Measurements from ENCODE around the gene TOPBP1. TPM values are rescaled to one million over a fixed set of nuclear protein-coding genes. Genes with fewer than 3 reads are reported as not detected.
A peak's percentile ranks its signal among the peaks of the same experiment; 100 is the strongest.

The TOPBP1 gene
- total RNA-seq, 1 experiment from 2014 or later: 51.5 TPM

GRCh38 chr3:133573629-133574194, 88.0 kb downstream of the TOPBP1 start, which contains the start of gene CDV3:
Gene CDV3, plus strand, starts transcription at chr3:133573686. Its CDS starts 359 bp downstream, at chr3:133574045.
- Mint-ChIP-seq H3K27me3 (ENCODE audit: low read depth) (no peaks in the 10 kb centered on the region), H3K27ac (peak within 1 kb of the TSS; percentile 92 to 97 (median 96)), H3K4me1 (peaks cover 34 to 36% of the 10 kb centered on the region in 2 experiments), H3K9me3 (no peaks in the 10 kb centered on the region), H3K36me3 (ENCODE audit: insufficient read depth in 1 of 3, low read depth in 3 of 3) (peaks cover 28 to 42% (median 37%) of the 10 kb centered on the region in 3 experiments; a peak in 6 of 7 replicates), H3K4me3 (peak within 1 kb of the TSS; percentile 90 to 97)
- H2AK5ac ChIP-seq (ENCODE audit: insufficient read length, low read length): no peak within 1 kb of the TSS
- H4K5ac ChIP-seq (ENCODE audit: insufficient read length, low read depth, low read length): no peak within 1 kb of the TSS
- H2BK15ac ChIP-seq (ENCODE audit: low read depth, low read length): no peak within 1 kb of the TSS; the same call in 1 of the 2 replicates
- H2AFZ ChIP-seq (ENCODE audit: low read length): no peak within 1 kb of the TSS
- no peaks in the 10 kb centered on the region for H3K23me2 ChIP-seq (ENCODE audit: insufficient read length, low read depth, low read length, poor library complexity, severe bottlenecking)
- no peaks in the 10 kb centered on the region for H3K4me1 ChIP-seq (ENCODE audit: insufficient read depth, low read length)
- no peaks in the 10 kb centered on the region for H3K9me3 ChIP-seq (ENCODE audit: control insufficient read depth, low read depth, low read length)
- no peaks in the 10 kb centered on the region for H3K79me1 ChIP-seq (ENCODE audit: insufficient read depth, low read depth, low read length, poor library complexity, severe bottlenecking)
- no peak within 1 kb of the TSS for H3K4ac ChIP-seq (ENCODE audit: low read depth, low read length)
- peak within 1 kb of the TSS; percentile 77 for H3K27ac ChIP-seq (ENCODE audit: insufficient read length, low read depth, low read length)
- H3K79me2 ChIP-seq (ENCODE audit: insufficient read depth, low read length): peaks cover 25% of the 10 kb centered on the region
- WGBS (ENCODE audit: extremely low coverage, insufficient read length, low lambda C conversion rate): no CpG with 5 or more reads among the region's 81 CpGs
- no peak within 1 kb of the TSS for H3K23ac ChIP-seq (ENCODE audit: insufficient read length, low read depth, low read length)
- H3K9ac ChIP-seq (ENCODE audit: extremely low read depth, insufficient read length, low read length): peak within 1 kb of the TSS; percentile 94
- no peak within 1 kb of the TSS for H2BK5ac ChIP-seq (ENCODE audit: insufficient read length, low read length)
- peak within 1 kb of the TSS; percentile 96 for H3K4me2 ChIP-seq (ENCODE audit: insufficient read depth, insufficient read length, low read length)
- no peak within 1 kb of the TSS for H2BK12ac ChIP-seq (ENCODE audit: insufficient read length, low read depth, low read length)
- H3K56ac ChIP-seq (ENCODE audit: insufficient read length, low read depth, low read length): no peak within 1 kb of the TSS
- H4K8ac ChIP-seq (replicated peaks; ENCODE audit: insufficient read length, low read depth, low read length): no peak within 1 kb of the TSS
- TF ChIP-seq, protein P1, sequence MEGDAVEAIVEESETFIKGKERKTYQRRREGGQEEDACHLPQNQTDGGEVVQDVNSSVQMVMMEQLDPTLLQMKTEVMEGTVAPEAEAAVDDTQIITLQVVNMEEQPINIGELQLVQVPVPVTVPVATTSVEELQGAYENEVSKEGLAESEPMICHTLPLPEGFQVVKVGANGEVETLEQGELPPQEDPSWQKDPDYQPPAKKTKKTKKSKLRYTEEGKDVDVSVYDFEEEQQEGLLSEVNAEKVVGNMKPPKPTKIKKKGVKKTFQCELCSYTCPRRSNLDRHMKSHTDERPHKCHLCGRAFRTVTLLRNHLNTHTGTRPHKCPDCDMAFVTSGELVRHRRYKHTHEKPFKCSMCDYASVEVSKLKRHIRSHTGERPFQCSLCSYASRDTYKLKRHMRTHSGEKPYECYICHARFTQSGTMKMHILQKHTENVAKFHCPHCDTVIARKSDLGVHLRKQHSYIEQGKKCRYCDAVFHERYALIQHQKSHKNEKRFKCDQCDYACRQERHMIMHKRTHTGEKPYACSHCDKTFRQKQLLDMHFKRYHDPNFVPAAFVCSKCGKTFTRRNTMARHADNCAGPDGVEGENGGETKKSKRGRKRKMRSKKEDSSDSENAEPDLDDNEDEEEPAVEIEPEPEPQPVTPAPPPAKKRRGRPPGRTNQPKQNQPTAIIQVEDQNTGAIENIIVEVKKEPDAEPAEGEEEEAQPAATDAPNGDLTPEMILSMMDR (conservative IDR thresholded peaks at IDR 0.05): no peak
- peak within 1 kb of the TSS; percentile 94 for H3K14ac ChIP-seq (ENCODE audit: insufficient read depth, low read length)
- H3T11ph ChIP-seq (ENCODE audit: low read length): no peak within 1 kb of the TSS
- peak within 1 kb of the TSS; percentile 89 for H3K18ac ChIP-seq (ENCODE audit: insufficient read length, low read depth, low read length)
- H2BK20ac ChIP-seq (ENCODE audit: low read depth, low read length, poor library complexity, severe bottlenecking): no peak within 1 kb of the TSS
- H4K20me1 ChIP-seq (ENCODE audit: control insufficient read depth, insufficient read depth, insufficient read length): peaks cover 4% of the 10 kb centered on the region
- H3K27me3 ChIP-seq (ENCODE audit: insufficient read depth, low read length): no peaks in the 10 kb centered on the region
- no peak for DNase-seq
- H2BK120ac ChIP-seq (ENCODE audit: low read depth, low read length, poor library complexity, severe bottlenecking): no peak within 1 kb of the TSS
- no peak within 1 kb of the TSS for H4K91ac ChIP-seq (ENCODE audit: insufficient read length, low read depth, low read length)

Measured in H9 (cell line).